IMR-90 (cell line): Measurements from ENCODE around the gene PASD1. TPM values are rescaled to one million over a fixed set of nuclear protein-coding genes. Genes with fewer than 3 reads are reported as not detected.

Experiments
- ATAC-seq: fragments of 200-7000 bp; cut with Tn5 transposase; 2 replicates; pipeline ENCODE4 v1.9.1; 2020; ENCODE audit warnings: low read depth, mild to moderate bottlenecking, moderate library complexity
- BruUV-seq: library from RNA; stranded (reverse); fragments of 400-500 nt; replicated peaks from 2 replicates; lab custom pipeline; 2021; lab: Mats Ljungman, UMichigan
- CTCF ChIA-PET: fragments of 300-600 bp; formaldehyde crosslinking; extraction: SDS; loops from one replicate; lab custom pipeline; 2021; ENCODE audit warnings: antibody characterized with exemption; lab: Yijun Ruan, JAX
- POLR2A ChIA-PET: fragments of 300-600 bp; sonication (Branson Sonifier 250); formaldehyde crosslinking; loops from one replicate; lab custom pipeline; 2022; ENCODE audit warnings: antibody characterized with exemption; ENCODE audit not compliant: unreplicated experiment; lab: Charles Lee
- DNase-seq: peaks from one replicate; pipeline ENCODE4 v3.0.0; 2013
- H2AFZ ChIP-seq: replicated peaks from 2 replicates; pipeline ENCODE3; 2013; ENCODE audit warnings: low read length, mild to moderate bottlenecking; ENCODE audit not compliant: poor library complexity
- H2AK5ac ChIP-seq: 2 replicates; pipeline ENCODE4 v1.6.1; 2013; ENCODE audit warnings: low read depth, low read length, inconsistent platforms
- H2AK9ac ChIP-seq: replicated peaks from 2 replicates; pipeline ENCODE3; 2013; ENCODE audit warnings: mild to moderate bottlenecking, low read depth, low read length, moderate library complexity; ENCODE audit not compliant: poor library complexity
- H2BK120ac ChIP-seq: 2 replicates; pipeline ENCODE4 v1.6.1; 2013; ENCODE audit warnings: low read depth, low read length, inconsistent platforms
- H2BK15ac ChIP-seq: 3 replicates; pipeline ENCODE4 v1.6.1; 2013; ENCODE audit warnings: low read depth, low read length, inconsistent platforms
- H2BK20ac ChIP-seq: 2 replicates; pipeline ENCODE4 v1.6.1; 2013; ENCODE audit warnings: low read depth, mild to moderate bottlenecking, inconsistent platforms, low read length, moderate library complexity
- H2BK5ac ChIP-seq: 2 replicates; pipeline ENCODE4 v1.6.1; 2013; ENCODE audit warnings: mild to moderate bottlenecking, low read depth, low read length, inconsistent platforms; ENCODE audit not compliant: poor library complexity, severe bottlenecking
- H3K14ac ChIP-seq: replicated peaks from 2 replicates; pipeline ENCODE4 v1.6.1; 2013; ENCODE audit warnings: low read depth, low read length, inconsistent platforms
- H3K18ac ChIP-seq: 2 replicates; pipeline ENCODE4 v1.6.1; 2013; ENCODE audit warnings: low read depth, low read length, control low read depth
- H3K23ac ChIP-seq: 2 replicates; pipeline ENCODE4 v1.6.1; 2013; ENCODE audit warnings: low read depth, low read length, inconsistent platforms
- H3K27ac ChIP-seq: 2 replicates; pipeline ENCODE4 v1.5.1; 2013; ENCODE audit warnings: mild to moderate bottlenecking, control low read depth, low read length; ENCODE audit not compliant: insufficient read depth
- H3K27me3 ChIP-seq: 2 replicates; pipeline ENCODE4 v1.6.1; 2013; ENCODE audit warnings: low read length; ENCODE audit not compliant: control insufficient read depth, insufficient read depth
- H3K36me3 ChIP-seq: 2 replicates; pipeline ENCODE4 v1.6.1; 2013; ENCODE audit warnings: low read length, mixed read lengths; ENCODE audit not compliant: control insufficient read depth, insufficient read depth
- H3K4ac ChIP-seq: 2 replicates; pipeline ENCODE4 v1.6.1; 2013; ENCODE audit warnings: low read depth, low read length, inconsistent platforms
- H3K4me1 ChIP-seq: 2 replicates; pipeline ENCODE4 v1.6.1; 2013; ENCODE audit warnings: low read length, mixed read lengths; ENCODE audit not compliant: control insufficient read depth, insufficient read depth
- H3K4me2 ChIP-seq: 2 replicates; pipeline ENCODE4 v1.6.1; 2013; ENCODE audit warnings: low read depth, mild to moderate bottlenecking, control low read depth, low read length, moderate library complexity
- H3K4me3 ChIP-seq: 2 replicates; pipeline ENCODE4 v1.5.1; 2013; ENCODE audit warnings: low read depth, mild to moderate bottlenecking, control low read depth, low read length, moderate library complexity; ENCODE audit not compliant: insufficient read depth
- H3K56ac ChIP-seq: 2 replicates; pipeline ENCODE4 v1.6.1; 2013; ENCODE audit warnings: low read length, inconsistent platforms; ENCODE audit not compliant: insufficient read depth; ENCODE audit errors: extremely low read depth
- H3K79me1 ChIP-seq, 2 experiments: 2 replicates each; pipeline ENCODE4 v1.6.1; 2013; ENCODE audit warnings: low read length in 2 of 2, inconsistent platforms in 1 of 2, low read depth in 1 of 2
- H3K9ac ChIP-seq: 2 replicates; pipeline ENCODE4 v1.6.1; 2013; ENCODE audit warnings: low read depth, low read length, control low read depth
- H3K9me1 ChIP-seq: 2 replicates; pipeline ENCODE4 v1.6.1; 2013; ENCODE audit warnings: low read length, inconsistent platforms; ENCODE audit not compliant: insufficient read depth
- H3K9me3 ChIP-seq: 2 replicates; pipeline ENCODE4 v1.6.1; 2013; ENCODE audit warnings: low read length; ENCODE audit not compliant: control insufficient read depth, insufficient read depth
- H4K20me1 ChIP-seq: 2 replicates; pipeline ENCODE4 v1.6.1; 2013; ENCODE audit warnings: low read length, inconsistent platforms; ENCODE audit not compliant: insufficient read depth
- H4K5ac ChIP-seq: 2 replicates; pipeline ENCODE4 v1.6.1; 2013; ENCODE audit warnings: mild to moderate bottlenecking, low read depth, low read length, control low read depth
- H4K8ac ChIP-seq, 2 experiments: 2 replicates each; pipeline ENCODE4 v1.6.1; 2013; ENCODE audit warnings: low read depth in 2 of 2, low read length in 2 of 2, control low read depth in 1 of 2, inconsistent platforms in 1 of 2
- H4K91ac ChIP-seq: 2 replicates; pipeline ENCODE4 v1.6.1; 2013; ENCODE audit warnings: low read depth, low read length, inconsistent platforms; ENCODE audit not compliant: insufficient read depth
- BHLHE40 ChIP-seq: fragments of 150-350 bp; IDR thresholded peaks from 2 replicates; pipeline ENCODE4 v1.6.1; 2016; ENCODE audit warnings: mild to moderate bottlenecking, low read depth, low read length
- CEBPB ChIP-seq: IDR thresholded peaks from 2 replicates; pipeline ENCODE4 v1.6.1; 2012; ENCODE audit warnings: low read depth, low read length, improper control_type of control experiment
- CHD1 ChIP-seq: IDR thresholded peaks from 2 replicates; pipeline ENCODE4 v1.6.1; 2012; ENCODE audit warnings: low read depth, low read length, improper control_type of control experiment
- CTCF ChIP-seq: conservative IDR thresholded peaks from 2 replicates; pipeline ENCODE4 v1.5.1; 2012; ENCODE audit warnings: mild to moderate bottlenecking, low read depth, low read length, improper control_type of control experiment
- ELK1 ChIP-seq: fragments of 150-350 bp; IDR thresholded peaks from 2 replicates; pipeline ENCODE4 v1.6.1; 2016; ENCODE audit warnings: low read depth, mild to moderate bottlenecking, low read length, moderate library complexity, borderline replicate concordance
- FOS ChIP-seq: fragments of 150-350 bp; IDR thresholded peaks from 2 replicates; pipeline ENCODE4 v1.6.1; 2016; ENCODE audit warnings: low read depth, low read length
- MAFK ChIP-seq: IDR thresholded peaks from 2 replicates; pipeline ENCODE4 v1.6.1; 2012; ENCODE audit warnings: low read depth, low read length, improper control_type of control experiment
- MAZ ChIP-seq: IDR thresholded peaks from 2 replicates; pipeline ENCODE4 v1.6.1; 2012; ENCODE audit warnings: low read depth, mild to moderate bottlenecking, low read length, improper control_type of control experiment, moderate library complexity, borderline replicate concordance
- NFE2L2 ChIP-seq: fragments of 150-350 bp; IDR thresholded peaks from 2 replicates; pipeline ENCODE4 v1.6.1; 2016; ENCODE audit warnings: low read depth, mild to moderate bottlenecking, low read length
- POLR2A ChIP-seq: IDR thresholded peaks from 2 replicates; pipeline ENCODE4 v1.6.1; 2012; ENCODE audit warnings: mild to moderate bottlenecking, low read depth, low read length
- RAD21 ChIP-seq: IDR thresholded peaks from 2 replicates; pipeline ENCODE4 v1.6.1; 2012; ENCODE audit warnings: low read length, improper control_type of control experiment
- RCOR1 ChIP-seq: IDR thresholded peaks from 2 replicates; pipeline ENCODE4 v1.6.1; 2012; ENCODE audit warnings: mild to moderate bottlenecking, low read length, improper control_type of control experiment; ENCODE audit not compliant: insufficient replicate concordance
- RFX5 ChIP-seq: IDR thresholded peaks from 2 replicates; pipeline ENCODE4 v1.8.0; 2012; ENCODE audit warnings: low read depth, mild to moderate bottlenecking, low read length, moderate library complexity
- SMC3 ChIP-seq: fragments of 150-350 bp; IDR thresholded peaks from 2 replicates; pipeline ENCODE4 v1.6.1; 2016; ENCODE audit warnings: low read depth, mild to moderate bottlenecking, antibody characterized with exemption, low read length, moderate library complexity
- USF2 ChIP-seq: fragments of 150-350 bp; IDR thresholded peaks from 2 replicates; pipeline ENCODE4 v1.6.1; 2017; ENCODE audit warnings: mild to moderate bottlenecking, antibody characterized with exemption, low read length, low read depth
- WGBS, 2 experiments: methylation state at CpG; one replicate each; pipeline versions ENCODE4 v1.1.5 to v1.1.7; 2013; ENCODE audit warnings: missing lambda C conversion rate in 2 of 2; ENCODE audit not compliant: insufficient read length in 1 of 2; ENCODE audit errors: extremely low coverage in 2 of 2; 5-methylcytosine and 5-hydroxymethylcytosine counted together
- dilution Hi-C: fragments of 300-500 bp; cut with HindIII; formaldehyde crosslinking; loops from one replicate; pipeline ENCODE4 v1.14.3; 2018; ENCODE audit warnings: low sequenced_read_pairs; ENCODE audit not compliant: unreplicated experiment
- in situ Hi-C: fragments of 300-500 bp; cut with MboI; formaldehyde crosslinking; loops from 3 replicates; pipeline ENCODE4 v1.14.3; 2019; ENCODE audit warnings: low sequenced_read_pairs, inconsistent platforms, mixed read lengths
- intact Hi-C: fragments of 100-400 bp; cut with micrococcal nuclease; formaldehyde crosslinking; loops from 2 replicates; pipeline ENCODE4 v1.10.0; 2022
- polyA plus RNA-seq, 3 experiments: library from polyadenylated mRNA; depleted of rRNA; stranded (reverse); fragments of >200 nt; gene quantifications; 2 replicates each; pipeline ENCODE4 v1.2.3, GENCODE V29; 2012; ENCODE audit warnings: low replicate concordance in 1 of 3
- total RNA-seq: library from RNA; depleted of rRNA; stranded (reverse); fragments of >200 nt; gene quantifications from 2 replicates; pipeline ENCODE4 v1.2.3, GENCODE V29; 2012

The PASD1 gene
- total and polyA plus RNA-seq, 2 of the 4 experiments (the other 2 are of a cell fraction), result not detected

- H3K79me1 ChIP-seq, result no peaks in the 10 kb centered on the region
- no peaks in the 10 kb centered on the region for H3K9me3 ChIP-seq
- no peak overlapping the region for H2BK15ac ChIP-seq
- no peak overlapping the region for H4K8ac ChIP-seq
- no peaks in the 10 kb centered on the region for H4K20me1 ChIP-seq
- no peak overlapping the region for H2AK9ac ChIP-seq
- in situ Hi-C loops (no loop called here), intact Hi-C loops (no loop called here), dilution Hi-C loops (no loop called here)
- no peak overlapping the region for H3K23ac ChIP-seq
- POLR2A ChIA-PET, result no interaction called here
- H3K56ac ChIP-seq, result no peak overlapping the region
- CTCF ChIA-PET, result no interaction called here
- no peak overlapping the region for H4K91ac ChIP-seq
- H3K14ac ChIP-seq, result no peak overlapping the region
- ATAC-seq, result no peak
- H3K36me3 ChIP-seq, result no peaks in the 10 kb centered on the region
- H3K18ac ChIP-seq, result no peak overlapping the region
- no peak overlapping the region for H2AFZ ChIP-seq
- H4K5ac ChIP-seq, result no peak overlapping the region
- H3K27me3 ChIP-seq, result no peaks in the 10 kb centered on the region
- no CpG with 5 or more reads among the region's 3 CpGs for WGBS, 2 experiments
- H3K4me1 ChIP-seq, result no peaks in the 10 kb centered on the region
- no peak overlapping the region for H2BK120ac ChIP-seq
- no peak overlapping the region for H3K27ac ChIP-seq
- no peak for DNase-seq
- no peak overlapping the region for H3K4me3 ChIP-seq
- H3K9ac ChIP-seq, result no peak overlapping the region
- no peak overlapping the region for H3K4me2 ChIP-seq
- H3K9me1 ChIP-seq, result no peaks in the 10 kb centered on the region
- H3K4ac ChIP-seq, result no peak overlapping the region
- no TSS peak for BruUV-seq
- no peak overlapping the region for H2BK5ac ChIP-seq
- no peak overlapping the region for H2BK20ac ChIP-seq
- H2AK5ac ChIP-seq, result no peak overlapping the region
- TF ChIP-seq MAZ (no peak), CHD1 (no peak), POLR2A (no peak), RCOR1 (no peak), CEBPB (no peak), NFE2L2 (no peak), RAD21 (no peak), USF2 (no peak), CTCF (no peak), BHLHE40 (no peak), ELK1 (no peak), RFX5 (no peak), MAFK (no peak), SMC3 (no peak), FOS (no peak)
Measured at GRCh38 chrX:151538190-151539122, 25.0 kb upstream of the PASD1 start.
